HUES64 (cell line): ENCODE results near the gene LDLRAD3.

Source experiments
- H3K27ac ChIP-seq: 2 replicates; pipeline ENCODE4 v1.7.0; 2013; ENCODE audit warnings: low read depth, low read length, inconsistent platforms
- H3K27me3 ChIP-seq: 2 replicates; pipeline ENCODE4 v1.6.1; 2013; ENCODE audit warnings: mild to moderate bottlenecking, low read length; ENCODE audit not compliant: insufficient read depth
- H3K36me3 ChIP-seq: 2 replicates; pipeline ENCODE4 v1.6.1; 2013; ENCODE audit warnings: mild to moderate bottlenecking, low read length; ENCODE audit not compliant: insufficient read depth
- H3K4me1 ChIP-seq: 2 replicates; pipeline ENCODE4 v1.6.1; 2013; ENCODE audit warnings: mild to moderate bottlenecking, low read length, moderate library complexity; ENCODE audit not compliant: insufficient read depth
- H3K4me3 ChIP-seq: 2 replicates; pipeline ENCODE4 v1.5.1; 2013; ENCODE audit warnings: mild to moderate bottlenecking, low read length, moderate library complexity
- H3K9ac ChIP-seq: 2 replicates; pipeline ENCODE4 v1.6.1; 2013; ENCODE audit warnings: mild to moderate bottlenecking, low read depth, low read length
- H3K9me3 ChIP-seq: 2 replicates; pipeline ENCODE4 v1.6.1; 2013; ENCODE audit warnings: low read depth, low read length; ENCODE audit not compliant: insufficient read depth
- WGBS: fragments of 150-250, 120-280 bp; methylation state at CpG from one replicate; pipeline ENCODE4 v1.1.7; 2013; ENCODE audit warnings: missing lambda C conversion rate; 5-methylcytosine and 5-hydroxymethylcytosine counted together

Gene LDLRAD3

DNA sequence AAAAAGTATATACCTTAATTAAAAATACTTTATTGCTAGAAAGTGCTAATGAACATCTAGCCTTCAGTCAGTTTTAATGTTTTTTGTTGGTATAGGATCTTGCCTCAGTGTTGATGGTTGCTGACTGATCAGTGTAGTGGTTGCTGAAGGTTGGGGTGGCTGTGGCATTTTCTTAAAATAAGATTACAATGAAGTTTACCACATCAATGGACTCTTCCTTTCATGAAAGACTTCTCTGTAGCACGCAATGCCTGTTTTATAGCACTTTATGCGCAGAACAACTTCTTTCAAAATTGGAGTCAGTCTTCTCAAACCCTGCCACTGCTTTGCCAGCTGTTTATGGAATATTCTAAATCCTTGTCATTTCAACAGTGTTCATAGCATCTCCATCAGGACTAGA is 50.6 kb downstream of the LDLRAD3 start:
- no peak overlapping the region for H3K27ac ChIP-seq
- H3K4me3 ChIP-seq, result no peak overlapping the region
- 94% methylated on average over 2 of the region's 2 CpGs for WGBS

DNA sequence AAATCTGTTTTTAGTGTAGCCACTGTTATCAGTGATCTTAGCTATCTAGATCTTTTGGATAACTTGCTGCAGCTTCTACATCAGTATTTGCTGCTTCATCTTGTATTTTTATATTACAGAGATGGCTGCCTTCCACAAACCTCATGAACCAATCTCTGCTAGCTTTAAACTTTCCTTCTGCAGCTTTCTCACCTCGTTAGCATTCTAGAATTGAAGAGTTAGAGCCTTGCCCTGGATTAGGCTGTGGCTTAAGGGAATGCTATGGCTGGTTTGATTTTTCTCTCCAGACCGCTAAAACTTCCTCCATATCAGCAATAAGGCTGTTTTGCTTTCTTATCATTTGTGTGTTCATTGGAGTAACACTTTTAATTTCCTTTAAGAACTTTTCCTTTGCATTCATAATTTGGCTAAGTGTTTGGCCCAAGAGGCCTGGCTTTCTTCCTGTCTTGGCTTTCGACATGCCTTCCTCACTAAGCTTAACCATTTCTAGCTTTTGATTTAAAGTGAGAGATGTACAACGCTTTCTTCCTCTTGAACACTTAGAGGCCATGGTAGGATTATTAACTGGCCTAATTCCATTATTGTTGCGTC is 51.9 kb downstream of the LDLRAD3 start:
- peaks cover 27% of the 10 kb centered on the region for H3K4me1 ChIP-seq
- 0 out of 2 replicates have a peak, but pooled peaks cover 5% of the 10 kb centered on the region for H3K9me3 ChIP-seq
- 100% methylated on average over 3 of the region's 5 CpGs for WGBS
- no peak overlapping the region for H3K27ac ChIP-seq
- H3K27me3 ChIP-seq, result no peaks in the 10 kb centered on the region
- H3K36me3 ChIP-seq, result no peaks in the 10 kb centered on the region
- H3K4me3 ChIP-seq, result no peak overlapping the region
- H3K9ac ChIP-seq, result no peak overlapping the region

More for the DNA sequence above, 50.6 kb downstream of the LDLRAD3 start:
- no peaks in the 10 kb centered on the region for H3K27me3 ChIP-seq
- H3K36me3 ChIP-seq, result no peaks in the 10 kb centered on the region
- no peak overlapping the region for H3K9ac ChIP-seq
- H3K9me3 ChIP-seq, result 0 out of 2 replicates have a peak, but pooled peaks cover 5% of the 10 kb centered on the region
- H3K4me1 ChIP-seq, result peaks cover 29% of the 10 kb centered on the region

DNA sequence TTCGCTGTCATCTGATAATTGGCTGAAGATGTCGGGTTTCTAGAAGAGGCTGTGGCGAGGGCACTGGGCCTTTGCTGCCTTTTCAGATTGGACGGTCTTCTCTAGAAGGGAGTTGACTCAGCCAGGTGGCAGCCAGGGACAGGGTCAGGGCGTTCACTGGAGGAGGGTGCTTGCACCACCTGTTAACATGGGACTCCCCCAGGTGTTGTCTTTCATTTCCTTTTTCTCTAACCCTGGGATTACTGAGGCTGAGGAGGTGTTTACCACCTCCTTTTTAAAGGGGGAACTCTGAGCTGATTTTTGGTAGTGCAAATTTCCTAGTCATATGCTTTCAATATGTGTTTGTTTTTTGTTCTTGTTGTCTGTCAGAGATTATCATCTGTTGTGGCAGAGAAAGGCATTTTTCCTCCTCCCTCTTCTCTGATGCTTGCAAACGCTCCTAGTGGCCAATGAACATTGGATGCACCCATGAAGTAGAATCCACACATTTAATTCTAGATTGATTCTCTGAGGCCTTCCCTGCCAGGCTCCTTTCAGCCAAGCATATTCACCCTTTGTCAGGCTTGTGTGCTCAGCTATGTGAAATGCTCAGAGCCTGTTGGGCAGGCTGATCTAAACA is 54.1 kb downstream of the LDLRAD3 start:
- Histone ChIP-seq H3K27ac (no peak overlapping the region), H3K27me3 (no peaks in the 10 kb centered on the region), H3K9me3 (0 out of 2 replicates have a peak, but pooled peaks cover 5% of the 10 kb centered on the region), H3K36me3 (no peaks in the 10 kb centered on the region), H3K4me3 (no peak overlapping the region), H3K4me1 (peaks cover 30% of the 10 kb centered on the region; the same call in 1 of the 2 replicates), H3K9ac (no peak overlapping the region)
- WGBS, result 91% methylated on average over 6 of the region's 6 CpGs

GRCh38 chr11:35998634-35999033 is 54.8 kb downstream of the LDLRAD3 start:
- Histone ChIP-seq H3K4me1 (peaks cover 27% of the 10 kb centered on the region; the same call in 1 of the 2 replicates), H3K4me3 (no peak overlapping the region), H3K36me3 (no peaks in the 10 kb centered on the region), H3K27me3 (no peaks in the 10 kb centered on the region), H3K27ac (no peak overlapping the region), H3K9ac (no peak overlapping the region), H3K9me3 (peaks cover 9% of the 10 kb centered on the region; the same call in 1 of the 2 replicates)
- WGBS, result 94% methylated on average over 6 of the region's 6 CpGs

DNA sequence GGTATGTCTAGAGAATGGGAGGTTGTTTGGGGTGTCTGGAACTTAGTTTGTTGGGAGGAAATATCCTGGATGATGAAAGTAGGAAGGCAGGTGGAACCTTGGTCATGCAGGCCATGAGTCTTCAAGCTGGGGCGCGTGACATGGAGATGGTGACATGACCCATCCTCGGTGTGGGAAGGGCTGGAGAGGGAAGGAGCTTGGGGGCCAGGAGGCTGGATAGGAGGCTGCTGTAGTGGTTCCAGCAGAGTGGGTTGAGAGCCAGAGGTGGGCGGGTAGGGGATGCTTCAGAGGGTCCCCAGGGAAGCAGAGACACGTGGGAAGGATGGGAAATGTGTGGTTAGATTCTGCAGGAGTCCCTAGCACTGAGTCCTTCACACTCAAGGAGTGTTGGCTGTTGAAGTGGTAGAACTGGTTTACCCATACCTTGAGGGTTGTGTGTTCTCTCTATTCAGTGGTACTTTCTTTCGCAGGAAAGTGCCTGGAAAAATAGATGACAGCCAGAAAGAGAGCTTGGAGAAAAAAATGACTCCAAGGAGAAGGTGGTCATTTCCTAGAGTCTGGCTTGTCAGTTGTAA is 56.8 kb downstream of the LDLRAD3 start:
- Histone ChIP-seq H3K9ac (no peak overlapping the region), H3K4me3 (no peak overlapping the region), H3K36me3 (peaks cover 3% of the 10 kb centered on the region; the same call in 1 of the 2 replicates), H3K27me3 (no peaks in the 10 kb centered on the region), H3K9me3 (peaks cover 16% of the 10 kb centered on the region; the same call in 1 of the 2 replicates), H3K4me1 (peaks cover 27% of the 10 kb centered on the region; the same call in 1 of the 2 replicates), H3K27ac (no peak overlapping the region)
- 96% methylated on average over 6 of the region's 6 CpGs for WGBS

DNA sequence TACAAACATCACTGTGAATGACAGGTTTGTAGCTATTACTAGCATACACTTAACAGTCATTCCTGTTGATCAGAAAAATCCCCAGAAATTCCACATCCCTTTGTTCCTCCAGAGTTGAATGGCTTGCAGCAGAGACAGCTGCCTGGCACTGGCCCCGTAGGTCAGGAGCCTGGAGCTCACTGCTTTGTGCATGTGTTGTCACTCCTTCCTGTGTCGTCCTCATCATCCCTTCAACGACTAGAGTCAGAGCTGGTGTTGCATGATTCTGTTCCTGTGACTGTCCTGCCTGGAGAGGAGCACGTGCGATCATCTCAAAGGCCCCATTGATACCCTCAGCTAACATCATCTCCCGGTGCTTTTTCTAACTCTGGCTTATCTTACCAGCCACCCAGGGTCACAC is 58.3 kb downstream of the LDLRAD3 start:
- Histone ChIP-seq H3K4me1 (peaks cover 27% of the 10 kb centered on the region; the same call in 1 of the 2 replicates), H3K9ac (peak overlapping the region; percentile 42; the same call in 1 of the 2 replicates), H3K27me3 (no peaks in the 10 kb centered on the region), H3K4me3 (no peak overlapping the region), H3K27ac (peak overlapping the region; percentile 62), H3K9me3 (peaks cover 16% of the 10 kb centered on the region; the same call in 1 of the 2 replicates), H3K36me3 (peaks cover 3% of the 10 kb centered on the region; the same call in 1 of the 2 replicates)
- WGBS, result 67% methylated on average over 6 of the region's 6 CpGs

DNA sequence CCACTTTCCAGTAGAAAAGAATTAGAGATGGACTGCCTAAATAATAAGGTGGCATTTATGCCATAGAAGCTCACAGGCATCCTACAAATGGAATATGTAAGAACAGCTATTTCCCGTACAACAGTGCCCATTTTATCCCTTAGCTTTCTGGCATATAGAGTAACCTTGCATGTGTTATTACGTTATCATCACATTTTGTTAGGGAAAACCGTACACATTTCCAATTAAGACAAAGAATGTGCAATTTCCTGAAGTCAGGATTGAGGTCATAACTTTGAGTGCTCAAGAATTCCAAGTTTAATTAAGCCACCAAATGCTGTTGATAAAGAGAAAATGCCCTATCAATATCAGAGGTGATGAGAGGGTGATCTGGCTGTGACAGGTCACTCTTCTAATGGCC is 58.9 kb downstream of the LDLRAD3 start:
- Histone ChIP-seq H3K4me1 (peaks cover 25% of the 10 kb centered on the region; the same call in 1 of the 2 replicates), H3K27me3 (no peaks in the 10 kb centered on the region), H3K27ac (peak overlapping the region; percentile 62), H3K9ac (no peak overlapping the region), H3K4me3 (no peak overlapping the region), H3K9me3 (peaks cover 16% of the 10 kb centered on the region; the same call in 1 of the 2 replicates), H3K36me3 (peaks cover 3% of the 10 kb centered on the region; the same call in 1 of the 2 replicates)
- WGBS, result 97% methylated on average over 3 of the region's 3 CpGs

DNA sequence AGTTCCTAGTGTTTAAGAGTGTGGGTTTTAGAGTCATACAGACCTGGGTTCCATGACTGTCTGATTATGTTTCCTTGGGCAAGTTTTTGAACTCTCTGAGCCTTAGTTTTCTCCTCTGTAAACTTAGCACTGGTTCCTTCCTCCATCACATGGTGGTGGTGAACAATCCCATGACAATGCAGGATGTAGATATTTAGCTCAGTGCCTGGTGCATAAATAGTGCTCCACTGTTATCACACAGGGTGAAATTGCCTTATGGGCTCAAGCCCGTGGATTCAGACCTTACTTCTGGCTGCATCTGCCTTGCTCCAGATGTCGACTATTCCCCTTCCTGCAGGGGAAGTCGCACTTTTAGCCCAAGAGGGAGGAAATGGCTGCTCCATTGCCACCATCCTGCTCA is 62.7 kb downstream of the LDLRAD3 start:
- Histone ChIP-seq H3K9me3 (peaks cover 16% of the 10 kb centered on the region; the same call in 1 of the 2 replicates), H3K27ac (no peak overlapping the region), H3K27me3 (no peaks in the 10 kb centered on the region), H3K9ac (no peak overlapping the region), H3K36me3 (peaks cover 3% of the 10 kb centered on the region; the same call in 1 of the 2 replicates), H3K4me3 (no peak overlapping the region), H3K4me1 (peaks cover 30% of the 10 kb centered on the region; the same call in 1 of the 2 replicates)
- 91% methylated on average over 3 of the region's 3 CpGs for WGBS

- H3K9ac ChIP-seq, result no peak overlapping the region
- no peak overlapping the region for H3K4me3 ChIP-seq
- 88% methylated on average over 8 of the region's 8 CpGs for WGBS
- no peak overlapping the region for H3K27ac ChIP-seq
- no peaks in the 10 kb centered on the region for H3K27me3 ChIP-seq
- H3K4me1 ChIP-seq, result peaks cover 24% of the 10 kb centered on the region; the same call in 1 of the 2 replicates
- peaks cover 16% of the 10 kb centered on the region; the same call in 1 of the 2 replicates for H3K9me3 ChIP-seq
- H3K36me3 ChIP-seq, result peaks cover 3% of the 10 kb centered on the region; the same call in 1 of the 2 replicates
Measured at GRCh38 chr11:36007127-36007655, 63.3 kb downstream of the LDLRAD3 start.

- H3K27ac ChIP-seq, result no peak overlapping the region
- no peak overlapping the region for H3K4me3 ChIP-seq
- no peak overlapping the region for H3K9ac ChIP-seq
Measured at GRCh38 chr11:36008584-36008983, 64.7 kb downstream of the LDLRAD3 start.

More at GRCh38 chr11:36008584-36008983, 64.7 kb downstream of the LDLRAD3 start:
- Histone ChIP-seq H3K4me1 (peaks cover 14% of the 10 kb centered on the region; the same call in 1 of the 2 replicates), H3K36me3 (peaks cover 3% of the 10 kb centered on the region; the same call in 1 of the 2 replicates), H3K27me3 (no peaks in the 10 kb centered on the region), H3K9me3 (peaks cover 13% of the 10 kb centered on the region; the same call in 1 of the 2 replicates)
- WGBS, result 98% methylated on average over 3 of the region's 3 CpGs
